SK-MEL-5 (cell line): ENCODE measurements around the gene FAM161B. TPM values are rescaled to one million over a fixed set of nuclear protein-coding genes. Genes with fewer than 3 reads are reported as not detected.
A peak's percentile ranks its signal among the peaks of the same experiment; 100 is the strongest.

Experiments used
- DNase-seq: peaks from one replicate; pipeline ENCODE4 v3.0.0-alpha.2; 2016; ENCODE audit warnings: low read depth, low spot score
- in situ Hi-C: cut with HindIII; loops from 2 replicates; pipeline ENCODE4 v1.10.0; 2016; ENCODE audit warnings: low sequenced_read_pairs, high pct_unique_total_duplicates, low pct_unique_long_range_greater_than_20kb
- small RNA-seq, 2 experiments: library from RNA; depleted of rRNA; stranded (forward); fragments of <200 nt; gene quantifications; one replicate each; pipeline ENCODE3, GENCODE V24; 2014
- total RNA-seq: library from RNA; depleted of rRNA; stranded (reverse); fragments of >200 nt; shearing (Covaris generic); gene quantifications from 2 replicates; pipeline ENCODE4 v1.2.3, GENCODE V29; 2014; rRNA removed

The FAM161B gene
- total RNA-seq, 1 experiment from 2014 or later, result 1.1 TPM

- in situ Hi-C loops, result no loop called here
- peak; percentile 22 for DNase-seq
Measured at GRCh38 chr14:73888971-73889370, 60.9 kb downstream of the FAM161B start.

DNA sequence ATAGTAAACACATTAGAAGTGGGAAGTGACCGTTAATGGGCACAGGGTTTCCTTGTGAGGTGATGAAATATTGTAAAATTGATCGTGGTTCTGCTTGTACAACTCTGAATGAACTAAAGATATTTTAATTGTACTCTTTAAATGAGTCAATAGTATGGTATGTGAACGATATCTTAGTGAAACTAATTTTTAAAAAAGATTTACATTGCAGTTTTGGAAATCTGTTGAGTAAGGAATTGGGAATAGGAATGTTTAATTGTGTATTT lies 61.5 kb downstream of the FAM161B start:
- in situ Hi-C loops, result no loop called here
- no peak for DNase-seq

DNA sequence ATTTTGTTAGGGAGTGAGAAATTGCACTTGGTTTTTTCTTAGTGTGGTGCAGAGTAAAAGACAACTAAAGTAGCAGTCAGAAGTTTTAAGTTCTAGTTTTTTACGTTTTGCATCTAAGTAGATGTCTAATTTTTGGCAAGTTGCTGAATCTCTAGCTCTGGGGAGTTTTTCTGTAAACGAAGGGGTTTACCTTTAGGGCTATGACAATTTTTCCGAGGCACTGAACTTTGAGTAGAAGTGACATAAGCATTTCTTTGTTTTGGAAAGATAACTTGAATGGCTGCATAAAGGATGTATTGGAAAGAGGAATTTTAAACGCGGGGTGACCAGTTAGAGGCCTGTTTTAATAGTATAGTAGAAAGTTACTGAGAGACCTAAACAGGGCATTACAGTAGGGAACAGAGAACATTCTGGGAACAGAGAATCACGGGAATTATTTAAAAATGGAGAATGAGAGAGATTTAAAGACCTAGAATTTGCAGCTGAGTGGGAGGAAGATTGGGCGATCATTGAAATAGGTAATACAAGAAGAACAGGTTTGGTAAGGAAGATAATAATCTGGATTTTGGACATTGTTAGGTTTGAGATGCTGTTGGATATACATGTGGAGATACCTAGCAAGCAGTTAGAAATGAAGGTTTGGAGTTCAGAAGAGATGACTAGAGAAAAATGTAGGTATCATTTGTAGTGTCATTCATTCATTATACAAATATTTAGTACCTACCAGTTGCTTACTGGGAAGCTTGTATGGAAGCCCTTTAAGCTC lies 62.0 kb downstream of the FAM161B start:
- in situ Hi-C loops, result no loop called here
- DNase-seq, result no peak

GRCh38 chr14:73887318-73887616 lies 62.6 kb downstream of the FAM161B start:
- in situ Hi-C loops, result no loop called here
- no peak for DNase-seq

GRCh38 chr14:73886449-73887317 lies 63.2 kb downstream of the FAM161B start, which contains the start of gene ZNF410:
TSS of gene ZNF410 (plus strand) at chr14:73886859. CDS start at chr14:73892176, 5,317 bp downstream.
- in situ Hi-C loops, result no loop called here
- DNase-seq, result peak; percentile 95

- in situ Hi-C loops, result no loop called here
- no peak for DNase-seq
Measured at GRCh38 chr14:73884438-73885190, 65.3 kb downstream of the FAM161B start.

Small RNAs within 50 kb of the gene (small RNA-seq; reads per million reads assigned to genes)
- gene RF00019, result 0 reads per million in 2 experiments

Other genes with a start within 250 kb of the FAM161B start
- gene PNMA1, start 235.7 kb downstream of the FAM161B start, total RNA-seq, result 5.2 and 5.3 TPM in 2 replicates
- 6.6 and 7.7 TPM in 2 replicates for gene PTGR2, start 98.3 kb downstream of the FAM161B start, total RNA-seq
- gene ZNF410, start 63.2 kb downstream of the FAM161B start, total RNA-seq, result 63.9 and 69.7 TPM in 2 replicates
- gene COQ6, start 208 bp upstream of the FAM161B start, total RNA-seq, result 22.9 and 39.0 TPM in 2 replicates
- gene ENTPD5, start 69.2 kb upstream of the FAM161B start, total RNA-seq, result 8.5 and 9.3 TPM in 2 replicates
- gene BBOF1, start 69.3 kb upstream of the FAM161B start, total RNA-seq, result 1.8 and 4.0 TPM in 2 replicates
- gene ALDH6A1, start 134.4 kb upstream of the FAM161B start, total RNA-seq, result 11.2 and 12.9 TPM in 2 replicates
- 10.5 and 11.8 TPM in 2 replicates for gene LIN52, start 134.9 kb upstream of the FAM161B start, total RNA-seq